Right lobe of liver (tissue), 6 donors: ENCODE data around the gene PCDHGB4. TPM values are rescaled to one million over a fixed set of nuclear protein-coding genes. Genes with fewer than 3 reads are reported as not detected.
"Not testable (repeated sequence)": the region's sequence is repeated elsewhere in the genome, so short reads cannot be mapped to it uniquely, and the experiment has no call there.

Experiments
- ATAC-seq, 4 donors: fragments of 200-7000 bp; cut with Tn5 transposase; one replicate each; pipeline ENCODE4 v1.9.1; 2020; ENCODE audit warnings: mild to moderate bottlenecking in 4 of 4, moderate library complexity in 4 of 4
- DNase-seq, 3 donors: peaks; one replicate each; pipeline ENCODE4 v3.0.0-alpha.2; 2020
- H3K27ac ChIP-seq, 3 donors: fragments of 200-600 bp; one replicate each; pipeline ENCODE4 v1.8.0; 2022
- H3K27me3 ChIP-seq, 2 donors: fragments of 200-600 bp; one replicate each; pipeline ENCODE4 v1.8.0; 2022
- H3K36me3 ChIP-seq, 4 donors: fragments of 200-600 bp; sonication (generic) in 1 of 4; one replicate each; pipeline versions ENCODE4 v1.5.1 to v1.8.0; 2017 to 2022; ENCODE audit warnings: control low read depth in 1 of 4
- H3K4me1 ChIP-seq, 4 donors: fragments of 200-600 bp; sonication (generic) in 1 of 4; one replicate each; pipeline versions ENCODE4 v1.5.1 to v1.8.0; 2017 to 2022; ENCODE audit warnings: control low read depth in 1 of 4
- H3K4me3 ChIP-seq, 3 donors: fragments of 200-600 bp; one replicate each; pipeline ENCODE4 v1.8.0; 2022
- H3K9me3 ChIP-seq, 4 donors: fragments of 200-600 bp; sonication (generic) in 1 of 4; one replicate each; pipeline versions ENCODE4 v1.5.1 to v1.8.0; 2017 to 2022; ENCODE audit warnings: control low read depth in 1 of 4
- CTCF ChIP-seq, 4 donors: fragments of 200-600 bp in 3 of 4; fragments of 450-650 bp in 1 of 4; IDR thresholded peaks; one replicate each; pipeline versions ENCODE4 v1.5.1 to v1.8.0; 2016 to 2022; ENCODE audit warnings: antibody characterized with exemption in 4 of 4, mild to moderate bottlenecking in 2 of 4
- POLR2A ChIP-seq: fragments of 450-650 bp; IDR thresholded peaks from one replicate; pipeline ENCODE4 v1.6.1; 2017; ENCODE audit warnings: antibody characterized with exemption, mild to moderate bottlenecking
- WGBS: methylation state at CpG from one replicate; pipeline ENCODE4 v1.1.6; 2018; ENCODE audit warnings: low coverage, low lambda C conversion rate; ENCODE audit not compliant: insufficient coverage; ENCODE audit errors: missing lambda C conversion rate; 5-methylcytosine and 5-hydroxymethylcytosine counted together
- intact Hi-C, 2 donors: fragments of 100-400 bp; cut with DNase I; formaldehyde crosslinking; loops; one replicate each; pipeline versions ENCODE4 v1.11.2 to v1.14.1; 2022
- total RNA-seq, 6 experiments: library from RNA; depleted of rRNA in 2 of 6; stranded (reverse); fragments of >200 nt in 2 of 6; fragmentation: NEBNext Ultra II Directional in 3 of 6; extraction: Animal tissue kit (Norgen Biotek cat#: 25700) in 3 of 6; gene quantifications; one replicate each; pipeline versions ENCODE4 v1.1.0 to v1.2.4, GENCODE V29; 2016 to 2023
- donor health status: DM: no; HTN: yes; CAD: no.
- donor health status: DM: no; HTN: no; CAD: no.
- donor health status: DM: no; HTN: no; CAD: no.
- donor health status: DM: no; HTN: yes; CAD: no.
- donor health status: DM: no; HTN: yes; CAD: no.

Gene PCDHGB4
- total RNA-seq, 6 experiments from 2014 or later, result 1.6 to 5.5 (median 2.4) TPM

DNA sequence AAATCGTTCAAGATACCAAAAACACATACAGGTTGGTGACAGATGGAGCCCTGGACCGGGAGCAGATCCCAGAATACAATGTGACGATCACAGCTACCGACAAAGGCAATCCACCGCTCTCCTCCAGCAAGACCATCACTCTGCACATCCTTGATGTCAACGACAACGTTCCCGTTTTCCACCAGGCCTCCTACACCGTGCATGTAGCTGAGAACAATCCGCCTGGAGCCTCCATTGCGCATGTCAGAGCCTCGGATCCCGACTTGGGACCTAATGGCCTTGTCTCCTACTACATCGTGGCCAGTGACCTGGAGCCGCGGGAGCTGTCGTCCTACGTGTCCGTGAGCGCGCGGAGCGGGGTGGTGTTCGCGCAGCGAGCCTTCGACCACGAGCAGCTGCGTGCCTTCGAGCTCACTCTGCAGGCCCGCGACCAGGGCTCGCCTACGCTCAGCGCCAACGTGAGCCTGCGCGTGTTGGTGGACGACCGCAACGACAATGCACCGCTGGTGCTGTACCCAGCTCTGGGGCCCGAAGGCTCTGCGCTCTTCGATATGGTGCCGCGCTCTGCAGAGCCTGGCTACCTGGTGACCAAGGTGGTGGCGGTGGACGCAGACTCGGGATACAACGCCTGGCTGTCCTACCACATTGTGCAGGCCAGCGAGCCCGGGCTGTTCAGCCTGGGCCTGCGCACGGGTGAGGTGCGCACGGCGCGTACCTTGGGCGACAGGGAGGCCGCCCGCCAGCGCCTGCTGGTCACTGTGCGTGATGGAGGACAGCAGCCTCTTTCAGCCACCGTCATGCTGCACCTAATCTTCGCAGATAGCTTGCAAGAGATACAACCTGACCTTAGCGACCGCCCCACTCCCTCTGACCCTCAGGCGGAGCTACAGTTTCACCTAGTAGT lies 15.7 kb upstream of the PCDHGB4 start:
- TF ChIP-seq POLR2A (no peak), CTCF (IDR thresholded peaks at IDR 0.05) (no peak)
- Histone ChIP-seq H3K4me3 (no peak overlapping the region), H3K36me3 (no peaks in the 10 kb centered on the region), H3K27me3 (no peaks in the 10 kb centered on the region), H3K4me1 (no peaks in the 10 kb centered on the region), H3K27ac (no peak overlapping the region), H3K9me3 (peaks cover 0 to 10% (median 6%) of the 10 kb centered on the region in 4 donors)
- WGBS, result 34% methylated on average over 16 of the region's 69 CpGs
- DNase-seq, result no peak
- no peak for ATAC-seq
- intact Hi-C loops, result no loop called here

DNA sequence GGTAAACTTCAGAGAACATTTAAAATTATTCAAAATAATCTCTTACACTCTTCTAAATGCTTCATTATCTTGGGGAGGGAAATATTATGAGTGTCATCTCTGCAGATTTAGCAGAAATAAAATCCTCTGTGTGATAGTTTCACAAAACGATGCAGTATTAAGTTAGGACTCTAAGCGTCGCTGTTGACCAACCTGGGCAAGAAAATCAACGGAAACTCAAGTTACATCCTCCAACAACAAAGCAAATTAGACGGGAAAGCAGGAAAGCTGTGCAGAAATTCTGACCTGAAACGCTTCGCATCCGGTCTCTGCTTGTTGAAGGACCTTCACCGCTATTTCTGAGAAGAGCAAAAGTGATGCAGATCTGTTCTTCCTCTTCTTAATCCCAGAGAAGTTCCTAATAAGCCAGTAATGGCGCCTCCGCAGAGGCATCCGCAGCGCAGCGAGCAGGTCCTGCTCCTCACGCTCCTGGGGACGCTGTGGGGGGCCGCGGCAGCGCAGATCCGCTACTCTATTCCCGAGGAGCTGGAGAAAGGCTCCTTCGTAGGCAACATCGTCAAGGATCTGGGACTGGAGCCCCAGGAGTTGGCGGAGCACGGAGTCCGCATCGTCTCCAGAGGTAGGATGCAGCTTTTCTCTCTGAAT lies 13.7 kb upstream of the PCDHGB4 start, which contains the start of gene PCDHGA6:
Gene PCDHGA6 (plus strand): TSS at position 219 of the 645 bp plus-strand sequence. CDS start 193 bp downstream, at position 412.
- ATAC-seq, result peak in 1 of 4 donors; percentile 25
- 11% methylated on average over 9 of the region's 27 CpGs for WGBS

GRCh38 chr5:141374627-141375026 lies 12.9 kb upstream of the PCDHGB4 start:
- 64% methylated on average over 10 of the region's 14 CpGs for WGBS
- no peak overlapping the region for H3K4me3 ChIP-seq

More for the DNA sequence above, 13.7 kb upstream of the PCDHGB4 start, which contains the start of gene PCDHGA6:
- H3K9me3 ChIP-seq, result peaks cover 0 to 10% (median 2%) of the 10 kb centered on the region in 4 donors
- peak within 1 kb of the TSS in 1 of 3 donors; percentile 16 for H3K4me3 ChIP-seq
- no peaks in the 10 kb centered on the region for H3K36me3 ChIP-seq
- intact Hi-C loops, result no loop called here
- H3K27me3 ChIP-seq, result no peaks in the 10 kb centered on the region
- no peak within 1 kb of the TSS for H3K27ac ChIP-seq
- H3K4me1 ChIP-seq, result no peaks in the 10 kb centered on the region
- peak; percentile 4 to 31 (median 26) for TF ChIP-seq CTCF (IDR thresholded peaks at IDR 0.05)
- TF ChIP-seq POLR2A, result no peak
- DNase-seq, result no peak

DNA sequence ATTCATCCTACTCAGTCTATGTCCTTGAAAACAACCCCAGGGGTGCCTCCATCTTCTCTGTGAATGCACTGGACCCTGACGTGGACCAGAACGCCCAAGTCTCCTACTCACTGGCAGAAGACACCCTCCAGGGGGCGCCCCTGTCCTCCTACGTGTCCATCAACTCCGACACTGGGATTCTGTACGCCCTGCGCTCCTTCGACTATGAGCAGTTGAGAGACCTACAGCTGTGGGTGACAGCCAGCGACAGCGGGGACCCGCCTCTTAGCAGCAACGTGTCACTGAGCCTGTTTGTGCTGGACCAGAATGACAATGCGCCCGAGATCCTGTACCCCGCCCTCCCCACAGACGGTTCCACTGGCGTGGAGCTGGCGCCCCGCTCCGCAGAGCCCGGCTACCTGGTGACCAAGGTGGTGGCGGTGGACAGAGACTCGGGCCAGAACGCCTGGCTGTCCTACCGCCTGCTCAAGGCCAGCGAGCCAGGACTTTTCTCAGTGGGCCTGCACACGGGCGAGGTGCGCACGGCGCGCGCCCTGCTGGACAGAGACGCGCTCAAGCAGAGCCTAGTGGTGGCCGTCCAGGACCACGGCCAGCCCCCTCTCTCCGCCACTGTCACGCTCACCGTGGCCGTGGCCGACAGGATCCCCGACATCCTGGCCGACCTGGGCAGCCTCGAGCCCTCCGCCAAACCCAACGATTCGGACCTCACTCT lies 11.9 kb upstream of the PCDHGB4 start:
- H3K27me3 ChIP-seq, H3K27ac ChIP-seq, DNase-seq, H3K4me1 ChIP-seq, H3K4me3 ChIP-seq, intact Hi-C loops, ATAC-seq, H3K36me3 ChIP-seq: not testable (repeated sequence)
- 38% methylated on average over 11 of the region's 48 CpGs for WGBS
- H3K9me3 ChIP-seq, result peaks cover 0 to 10% (median 2%) of the 10 kb centered on the region in 4 donors

More at GRCh38 chr5:141374627-141375026, 12.9 kb upstream of the PCDHGB4 start:
- Histone ChIP-seq H3K9me3 (peaks cover 0 to 10% (median 2%) of the 10 kb centered on the region in 4 donors), H3K4me1 (no peaks in the 10 kb centered on the region), H3K27ac (no peak overlapping the region), H3K36me3 (no peaks in the 10 kb centered on the region), H3K27me3 (no peaks in the 10 kb centered on the region)
- TF ChIP-seq CTCF (IDR thresholded peaks at IDR 0.05) (no peak), POLR2A (no peak)
- ATAC-seq, result no peak
- no peak for DNase-seq
- intact Hi-C loops, result no loop called here
